ENCODE results near the gene CHCHD4. TPM values are rescaled to one million over a fixed set of nuclear protein-coding genes. Genes with fewer than 3 reads are reported as not detected.
A peak's percentile ranks its signal among the peaks of the same experiment; 100 is the strongest.

Gene CHCHD4
- total RNA-seq, 4 donors from 2014 or later: 4.2 to 17.8 (median 16.3) TPM

DNA sequence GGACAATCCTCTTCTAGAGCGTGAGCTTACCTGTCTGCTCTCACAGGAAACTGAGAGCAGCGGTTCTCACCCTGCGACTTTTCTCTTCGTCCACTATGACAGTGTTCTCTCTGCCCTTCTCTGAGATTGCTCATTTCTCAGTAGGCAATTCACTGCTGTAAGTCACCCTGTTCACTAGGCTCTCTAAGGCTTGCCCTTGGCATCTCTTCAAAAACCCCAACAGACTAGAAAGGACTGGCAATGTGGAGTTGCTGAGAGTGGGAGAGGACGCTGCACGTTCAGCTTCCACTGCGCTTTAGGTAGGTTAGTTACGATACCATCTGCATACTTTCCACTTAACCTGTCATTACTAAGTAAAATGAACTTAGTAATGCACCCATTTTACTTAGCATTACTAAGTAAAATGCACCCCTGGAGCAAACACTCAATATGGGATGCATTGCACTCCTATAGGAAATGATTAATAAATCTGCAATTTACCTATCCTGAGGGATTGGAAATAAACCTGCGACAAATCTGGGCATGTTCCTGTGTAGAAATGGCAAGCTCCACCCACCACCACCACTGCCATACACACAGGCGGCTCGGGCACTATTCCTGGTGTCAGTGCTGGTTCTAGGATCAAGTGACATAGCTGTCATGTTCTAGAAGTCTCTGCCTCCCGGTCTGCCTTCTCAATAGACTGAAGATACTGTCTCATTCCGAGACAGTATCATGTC lies 32.3 kb upstream of the CHCHD4 start:
- WGBS, 2 donors: 33 to 59% methylated on average over 13 of the region's 13 CpGs
- Histone ChIP-seq H3K27me3 (no peaks in the 10 kb centered on the region), H3K36me3 (peaks cover 13 to 100% (median 43%) of the 10 kb centered on the region in 3 donors), H3K9me3 (peaks cover 0 to 10% (median 5%) of the 10 kb centered on the region in 3 donors), H3K4me1 (peaks cover 0 to 28% (median 2%) of the 10 kb centered on the region in 3 donors), H3K27ac (peak overlapping the region in 3 of 4 donors; percentile 8 to 72 (median 16)), H3K4me3 (no peak overlapping the region)
- TF ChIP-seq, protein P1, sequence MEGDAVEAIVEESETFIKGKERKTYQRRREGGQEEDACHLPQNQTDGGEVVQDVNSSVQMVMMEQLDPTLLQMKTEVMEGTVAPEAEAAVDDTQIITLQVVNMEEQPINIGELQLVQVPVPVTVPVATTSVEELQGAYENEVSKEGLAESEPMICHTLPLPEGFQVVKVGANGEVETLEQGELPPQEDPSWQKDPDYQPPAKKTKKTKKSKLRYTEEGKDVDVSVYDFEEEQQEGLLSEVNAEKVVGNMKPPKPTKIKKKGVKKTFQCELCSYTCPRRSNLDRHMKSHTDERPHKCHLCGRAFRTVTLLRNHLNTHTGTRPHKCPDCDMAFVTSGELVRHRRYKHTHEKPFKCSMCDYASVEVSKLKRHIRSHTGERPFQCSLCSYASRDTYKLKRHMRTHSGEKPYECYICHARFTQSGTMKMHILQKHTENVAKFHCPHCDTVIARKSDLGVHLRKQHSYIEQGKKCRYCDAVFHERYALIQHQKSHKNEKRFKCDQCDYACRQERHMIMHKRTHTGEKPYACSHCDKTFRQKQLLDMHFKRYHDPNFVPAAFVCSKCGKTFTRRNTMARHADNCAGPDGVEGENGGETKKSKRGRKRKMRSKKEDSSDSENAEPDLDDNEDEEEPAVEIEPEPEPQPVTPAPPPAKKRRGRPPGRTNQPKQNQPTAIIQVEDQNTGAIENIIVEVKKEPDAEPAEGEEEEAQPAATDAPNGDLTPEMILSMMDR (IDR thresholded peaks at IDR 0.05): no peak
- no peak for TF ChIP-seq POLR2A (IDR thresholded peaks at IDR 0.05)
- intact Hi-C loops (cut with DNase I): no loop called here
- no peak for DNase-seq

- WGBS, 2 donors: 50% methylated on average over 3 of the region's 7 CpGs
- Histone ChIP-seq H3K27ac (peak overlapping the region in 1 of 4 donors; percentile 27), H3K27me3 (no peaks in the 10 kb centered on the region), H3K9me3 (peaks cover 0 to 2% (median 0%) of the 10 kb centered on the region in 3 donors), H3K36me3 (peaks cover 13 to 100% (median 38%) of the 10 kb centered on the region in 3 donors), H3K4me1 (peaks cover 0 to 28% (median 2%) of the 10 kb centered on the region in 3 donors), H3K4me3 (no peak overlapping the region)
- no peak for TF ChIP-seq POLR2A (IDR thresholded peaks at IDR 0.05)
- TF ChIP-seq, protein P1 (IDR thresholded peaks at IDR 0.05): no peak
- DNase-seq: no peak
- intact Hi-C loops (cut with DNase I): no loop called here
These were observed 31.5 kb upstream of the CHCHD4 start for GRCh38 chr3:14156201-14156600.

GRCh38 chr3:14154895-14155440 lies 30.3 kb upstream of the CHCHD4 start:
- TF ChIP-seq, protein P1 (IDR thresholded peaks at IDR 0.05): no peak
- TF ChIP-seq POLR2A (IDR thresholded peaks at IDR 0.05): no peak
- no peak overlapping the region for H3K27ac ChIP-seq
- H3K4me3 ChIP-seq: no peak overlapping the region
- WGBS, 2 donors: 83 to 89% methylated on average over 6 to 7 of the region's 7 CpGs
- peaks cover 0 to 28% (median 2%) of the 10 kb centered on the region in 3 donors for H3K4me1 ChIP-seq
- no peaks in the 10 kb centered on the region for H3K27me3 ChIP-seq
- no peaks in the 10 kb centered on the region for H3K9me3 ChIP-seq
- intact Hi-C loops (cut with DNase I): no loop called here
- DNase-seq: no peak
- H3K36me3 ChIP-seq: peaks cover 10 to 100% (median 30%) of the 10 kb centered on the region in 3 donors

GRCh38 chr3:14154276-14154675 lies 29.6 kb upstream of the CHCHD4 start:
- Histone ChIP-seq H3K27ac (no peak overlapping the region), H3K36me3 (peaks cover 10 to 97% (median 25%) of the 10 kb centered on the region in 3 donors), H3K4me3 (no peak overlapping the region), H3K9me3 (no peaks in the 10 kb centered on the region), H3K27me3 (no peaks in the 10 kb centered on the region), H3K4me1 (peaks cover 0 to 28% (median 2%) of the 10 kb centered on the region in 3 donors)
- 82 to 88% methylated on average over 5 of the region's 5 CpGs for WGBS, 2 donors
- DNase-seq: no peak
- TF ChIP-seq, protein P1 (IDR thresholded peaks at IDR 0.05): no peak
- TF ChIP-seq POLR2A (IDR thresholded peaks at IDR 0.05): no peak
- intact Hi-C loops (cut with DNase I): no loop called here

GRCh38 chr3:14153663-14154062 lies 29.0 kb upstream of the CHCHD4 start:
- Histone ChIP-seq H3K4me1 (peaks cover 0 to 28% (median 2%) of the 10 kb centered on the region in 3 donors), H3K36me3 (peaks cover 9 to 97% (median 22%) of the 10 kb centered on the region in 3 donors)
- 100% methylated on average over 1 of the region's 6 CpGs; no CpG with 5 or more reads in 1 of the 2 donors for WGBS, 2 donors

More at GRCh38 chr3:14153663-14154062, 29.0 kb upstream of the CHCHD4 start:
- Histone ChIP-seq H3K27ac (no peak overlapping the region), H3K4me3 (no peak overlapping the region), H3K27me3 (no peaks in the 10 kb centered on the region), H3K9me3 (no peaks in the 10 kb centered on the region)
- intact Hi-C loops (cut with DNase I): no loop called here
- DNase-seq: no peak
- no peak for TF ChIP-seq POLR2A (IDR thresholded peaks at IDR 0.05)
- TF ChIP-seq, protein P1 (IDR thresholded peaks at IDR 0.05): no peak

Data from esophagus squamous epithelium (tissue), 5 donors.